Neural crest cell (in vitro differentiated cells): ENCODE results near the gene ZNF664. TPM values are rescaled to one million over a fixed set of nuclear protein-coding genes. Genes with fewer than 3 reads are reported as not detected.

Experiments used
- DNase-seq: peaks from one replicate; pipeline ENCODE4 v3.0.0; 2021; ENCODE audit warnings: low read depth, mixed read lengths, low spot score
- H3K27ac Mint-ChIP-seq: one replicate; pipeline ENCODE4 v1.8.0; 2021; ENCODE audit warnings: mild to moderate bottlenecking, mixed read lengths; ENCODE audit not compliant: unreplicated experiment
- H3K27me3 Mint-ChIP-seq: 2 replicates; pipeline ENCODE4 v1.8.0; 2021; ENCODE audit warnings: low read depth, mild to moderate bottlenecking, mixed read lengths
- H3K36me3 Mint-ChIP-seq: 2 replicates; pipeline ENCODE4 v1.8.0; 2021; ENCODE audit warnings: low read depth, mild to moderate bottlenecking, mixed read lengths
- H3K4me1 Mint-ChIP-seq: 2 replicates; pipeline ENCODE4 v1.8.0; 2021; ENCODE audit warnings: mixed read lengths
- H3K4me3 Mint-ChIP-seq: one replicate; pipeline ENCODE4 v1.8.0; 2021; ENCODE audit warnings: mild to moderate bottlenecking, mixed read lengths
- H3K9me3 Mint-ChIP-seq: 2 replicates; pipeline ENCODE4 v1.8.0; 2021; ENCODE audit warnings: mixed read lengths
- CTCF ChIP-seq: fragments of 200-600 bp; sonication (generic); conservative IDR thresholded peaks from 2 replicates; pipeline ENCODE4 v1.5.0; 2021; ENCODE audit warnings: antibody characterized with exemption, mild to moderate bottlenecking
- total RNA-seq: library from RNA; stranded (reverse); gene quantifications from 2 replicates; pipeline ENCODE4 v1.2.1, GENCODE V29; 2021

Gene ZNF664
- total RNA-seq, 1 donor from 2014 or later, result 156 TPM

DNA sequence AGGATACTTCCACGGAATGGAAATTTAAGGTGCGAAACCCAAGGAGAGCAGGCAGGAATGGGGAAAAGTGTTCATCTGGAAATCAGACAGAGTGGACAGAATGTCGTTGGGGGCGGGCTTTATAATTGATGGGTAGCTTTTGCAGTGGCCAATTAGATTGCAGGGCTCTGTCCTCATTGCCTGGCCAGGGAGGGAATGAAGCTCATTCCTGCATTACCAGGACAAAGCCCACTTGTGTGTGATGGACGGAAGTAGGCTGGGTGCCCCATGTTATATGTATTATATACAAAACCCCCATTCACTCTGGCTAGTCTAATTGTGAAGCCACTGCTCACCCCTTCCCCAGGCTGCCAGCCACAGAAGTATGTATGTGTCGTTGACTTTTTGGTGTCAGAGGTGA lies 23.6 kb downstream of the ZNF664 start:
- H3K27ac Mint-ChIP-seq, result peak overlapping the region; percentile 83
- peak overlapping the region; percentile 79 for H3K4me3 Mint-ChIP-seq
- H3K4me1 Mint-ChIP-seq, result peaks cover 51% of the 10 kb centered on the region
- peaks cover 7% of the 10 kb centered on the region for H3K36me3 Mint-ChIP-seq
- no peak for TF ChIP-seq CTCF
- no peaks in the 10 kb centered on the region for H3K9me3 Mint-ChIP-seq
- peak; percentile 46 for DNase-seq
- no peaks in the 10 kb centered on the region for H3K27me3 Mint-ChIP-seq

- H3K27ac Mint-ChIP-seq, result peak overlapping the region; percentile 83
- no peak for TF ChIP-seq CTCF
- DNase-seq, result no peak
- H3K9me3 Mint-ChIP-seq, result no peaks in the 10 kb centered on the region
- no peaks in the 10 kb centered on the region for H3K27me3 Mint-ChIP-seq
- peaks cover 7% of the 10 kb centered on the region for H3K36me3 Mint-ChIP-seq
- H3K4me1 Mint-ChIP-seq, result peaks cover 51% of the 10 kb centered on the region
- peak overlapping the region; percentile 79 for H3K4me3 Mint-ChIP-seq
Observed at GRCh38 chr12:123997033-123997822, 24.2 kb downstream of the ZNF664 start.

DNA sequence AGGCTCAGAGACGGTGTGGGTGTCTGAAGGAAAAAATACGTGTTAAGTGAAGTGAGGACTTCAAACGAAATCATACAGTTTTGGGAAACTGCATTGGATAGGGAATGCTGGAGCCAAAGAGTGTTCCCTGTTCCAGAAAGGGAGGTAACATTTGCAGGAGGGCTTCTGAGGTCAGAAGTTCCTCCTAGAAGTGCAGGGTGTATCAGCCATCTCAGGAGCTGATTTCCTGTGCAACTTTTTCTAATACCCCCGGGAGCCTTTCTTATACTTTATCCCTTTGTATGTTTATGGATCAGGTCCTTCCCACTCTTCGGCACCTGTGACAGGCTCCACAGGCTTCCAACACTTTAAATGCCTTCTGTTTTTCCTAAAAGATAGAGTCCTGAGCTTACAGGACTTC lies 24.9 kb downstream of the ZNF664 start:
- H3K4me3 Mint-ChIP-seq, result peak overlapping the region; percentile 79
- H3K36me3 Mint-ChIP-seq, result peaks cover 7% of the 10 kb centered on the region
- no peaks in the 10 kb centered on the region for H3K27me3 Mint-ChIP-seq
- peak overlapping the region; percentile 83 for H3K27ac Mint-ChIP-seq
- TF ChIP-seq CTCF, result no peak
- no peaks in the 10 kb centered on the region for H3K9me3 Mint-ChIP-seq
- H3K4me1 Mint-ChIP-seq, result peaks cover 51% of the 10 kb centered on the region
- no peak for DNase-seq

- H3K9me3 Mint-ChIP-seq, result no peaks in the 10 kb centered on the region
- DNase-seq, result no peak
- H3K4me3 Mint-ChIP-seq, result peak overlapping the region; percentile 9
- peaks cover 7% of the 10 kb centered on the region for H3K36me3 Mint-ChIP-seq
- peaks cover 51% of the 10 kb centered on the region for H3K4me1 Mint-ChIP-seq
- TF ChIP-seq CTCF, result no peak
- H3K27ac Mint-ChIP-seq, result peak overlapping the region; percentile 21
- no peaks in the 10 kb centered on the region for H3K27me3 Mint-ChIP-seq
Observed at GRCh38 chr12:123998344-123998990, 25.5 kb downstream of the ZNF664 start.

GRCh38 chr12:123998991-123999359 lies 26.0 kb downstream of the ZNF664 start:
- H3K9me3 Mint-ChIP-seq, result no peaks in the 10 kb centered on the region
- H3K27ac Mint-ChIP-seq, result no peak overlapping the region
- H3K4me1 Mint-ChIP-seq, result peaks cover 51% of the 10 kb centered on the region
- peak overlapping the region; percentile 9 for H3K4me3 Mint-ChIP-seq
- DNase-seq, result no peak
- TF ChIP-seq CTCF, result no peak
- peaks cover 7% of the 10 kb centered on the region for H3K36me3 Mint-ChIP-seq
- H3K27me3 Mint-ChIP-seq, result no peaks in the 10 kb centered on the region
